Ishikawa (cell line): Measurements from ENCODE around the gene ZNF155.
A peak's percentile ranks its signal among the peaks of the same experiment; 100 is the strongest.

Source experiments
- CEBPB ChIP-seq: IDR thresholded peaks from 2 replicates; pipeline ENCODE4 v1.6.1; 2012
- EGR1 ChIP-seq: IDR thresholded peaks from 2 replicates; pipeline ENCODE4 v1.6.1; 2012
- EP300 ChIP-seq: IDR thresholded peaks from 2 replicates; pipeline ENCODE4 v1.6.1; 2012; ENCODE audit warnings: borderline replicate concordance
- NFIC ChIP-seq: IDR thresholded peaks from 2 replicates; pipeline ENCODE4 v1.6.1; 2012
- RAD21 ChIP-seq: IDR thresholded peaks from 2 replicates; pipeline ENCODE4 v1.6.1; 2012; ENCODE audit warnings: low read depth
- TAF1 ChIP-seq: IDR thresholded peaks from 2 replicates; pipeline ENCODE4 v1.6.1; 2012; ENCODE audit warnings: low read depth, mild to moderate bottlenecking
- TCF12 ChIP-seq: IDR thresholded peaks from 2 replicates; pipeline ENCODE4 v1.6.1; 2012; ENCODE audit warnings: low read depth
- TEAD4 ChIP-seq: IDR thresholded peaks from 2 replicates; pipeline ENCODE4 v1.6.1; 2012
- TF ChIP-seq, protein P1 (sequence below): IDR thresholded peaks from 2 replicates; pipeline ENCODE4 v1.6.1; 2012; ENCODE audit warnings: low read depth, mild to moderate bottlenecking
- TF ChIP-seq, protein P2 (sequence below): IDR thresholded peaks from 2 replicates; pipeline ENCODE4 v1.6.1; 2012
- TF ChIP-seq, protein P3 (sequence below): IDR thresholded peaks from 2 replicates; pipeline ENCODE4 v1.6.1; 2012

DNA sequence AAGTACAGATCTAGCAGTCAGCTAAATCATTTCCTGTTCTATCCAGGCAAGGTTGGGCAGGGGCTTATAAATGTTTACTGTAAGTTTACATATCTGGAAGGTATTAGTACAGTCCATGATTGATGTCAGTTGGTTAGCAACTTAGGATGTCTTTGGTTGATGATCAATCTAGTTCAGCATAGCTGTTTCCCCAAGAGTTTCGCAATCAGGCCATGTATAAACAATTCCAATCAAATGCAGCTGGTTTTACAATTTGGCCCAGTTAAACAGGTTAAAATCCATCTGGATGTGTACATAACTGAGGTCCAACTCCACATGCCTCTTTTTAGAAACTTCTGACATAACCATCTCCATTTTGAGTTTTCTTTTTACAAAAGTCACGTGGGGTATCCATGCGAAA lies 26.1 kb upstream of the ZNF155 start:
- TF ChIP-seq, protein P1, sequence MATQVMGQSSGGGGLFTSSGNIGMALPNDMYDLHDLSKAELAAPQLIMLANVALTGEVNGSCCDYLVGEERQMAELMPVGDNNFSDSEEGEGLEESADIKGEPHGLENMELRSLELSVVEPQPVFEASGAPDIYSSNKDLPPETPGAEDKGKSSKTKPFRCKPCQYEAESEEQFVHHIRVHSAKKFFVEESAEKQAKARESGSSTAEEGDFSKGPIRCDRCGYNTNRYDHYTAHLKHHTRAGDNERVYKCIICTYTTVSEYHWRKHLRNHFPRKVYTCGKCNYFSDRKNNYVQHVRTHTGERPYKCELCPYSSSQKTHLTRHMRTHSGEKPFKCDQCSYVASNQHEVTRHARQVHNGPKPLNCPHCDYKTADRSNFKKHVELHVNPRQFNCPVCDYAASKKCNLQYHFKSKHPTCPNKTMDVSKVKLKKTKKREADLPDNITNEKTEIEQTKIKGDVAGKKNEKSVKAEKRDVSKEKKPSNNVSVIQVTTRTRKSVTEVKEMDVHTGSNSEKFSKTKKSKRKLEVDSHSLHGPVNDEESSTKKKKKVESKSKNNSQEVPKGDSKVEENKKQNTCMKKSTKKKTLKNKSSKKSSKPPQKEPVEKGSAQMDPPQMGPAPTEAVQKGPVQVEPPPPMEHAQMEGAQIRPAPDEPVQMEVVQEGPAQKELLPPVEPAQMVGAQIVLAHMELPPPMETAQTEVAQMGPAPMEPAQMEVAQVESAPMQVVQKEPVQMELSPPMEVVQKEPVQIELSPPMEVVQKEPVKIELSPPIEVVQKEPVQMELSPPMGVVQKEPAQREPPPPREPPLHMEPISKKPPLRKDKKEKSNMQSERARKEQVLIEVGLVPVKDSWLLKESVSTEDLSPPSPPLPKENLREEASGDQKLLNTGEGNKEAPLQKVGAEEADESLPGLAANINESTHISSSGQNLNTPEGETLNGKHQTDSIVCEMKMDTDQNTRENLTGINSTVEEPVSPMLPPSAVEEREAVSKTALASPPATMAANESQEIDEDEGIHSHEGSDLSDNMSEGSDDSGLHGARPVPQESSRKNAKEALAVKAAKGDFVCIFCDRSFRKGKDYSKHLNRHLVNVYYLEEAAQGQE: no peak
- TF ChIP-seq TAF1: no peak
- TF ChIP-seq CEBPB: peak; percentile 81
- no peak for TF ChIP-seq EP300
- TF ChIP-seq, protein P2, sequence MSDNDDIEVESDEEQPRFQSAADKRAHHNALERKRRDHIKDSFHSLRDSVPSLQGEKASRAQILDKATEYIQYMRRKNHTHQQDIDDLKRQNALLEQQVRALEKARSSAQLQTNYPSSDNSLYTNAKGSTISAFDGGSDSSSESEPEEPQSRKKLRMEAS: no peak
- no peak for TF ChIP-seq EGR1
- TF ChIP-seq, protein P3, sequence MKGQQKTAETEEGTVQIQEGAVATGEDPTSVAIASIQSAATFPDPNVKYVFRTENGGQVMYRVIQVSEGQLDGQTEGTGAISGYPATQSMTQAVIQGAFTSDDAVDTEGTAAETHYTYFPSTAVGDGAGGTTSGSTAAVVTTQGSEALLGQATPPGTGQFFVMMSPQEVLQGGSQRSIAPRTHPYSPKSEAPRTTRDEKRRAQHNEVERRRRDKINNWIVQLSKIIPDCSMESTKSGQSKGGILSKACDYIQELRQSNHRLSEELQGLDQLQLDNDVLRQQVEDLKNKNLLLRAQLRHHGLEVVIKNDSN: no peak
- no peak for TF ChIP-seq RAD21
- TF ChIP-seq TEAD4: no peak
- TF ChIP-seq TCF12: no peak
- no peak for TF ChIP-seq NFIC
